ENCODE measurements around the gene CHRNA4.

- TF ChIP-seq YY1 (IDR thresholded peaks at IDR 0.05; ENCODE audit: insufficient read depth, insufficient read length) (no peak), ZNF274 (IDR thresholded peaks at IDR 0.05; ENCODE audit: low read depth, low read length) (no peak)
Measured at GRCh38 chr20:63379296-63379695, 18.1 kb upstream of the CHRNA4 start.

Measured in NT2/D1 (cell line).